Panc1 (cell line): ENCODE results near the gene FBXW7. TPM values are rescaled to one million over a fixed set of nuclear protein-coding genes. Genes with fewer than 3 reads are reported as not detected.

ENCODE experiments used
- ATAC-seq: fragments of 200-7000 bp; cut with Tn5 transposase; 2 replicates; pipeline ENCODE4 v1.9.1; 2020; ENCODE audit warnings: mild to moderate bottlenecking, moderate library complexity
- BruUV-seq: library from RNA; stranded (reverse); fragments of 400-500 nt; replicated peaks from 2 replicates; lab custom pipeline; 2021; lab: Mats Ljungman, UMichigan
- CTCF ChIA-PET: fragments of 300-600 bp; sonication (Branson Sonifier 250); formaldehyde crosslinking; loops from one replicate; lab custom pipeline; 2022; ENCODE audit warnings: antibody characterized with exemption; lab: Charles Lee
- POLR2A ChIA-PET: fragments of 300-600 bp; sonication (Branson Sonifier 250); formaldehyde crosslinking; loops from one replicate; lab custom pipeline; 2022; ENCODE audit warnings: antibody characterized with exemption; lab: Charles Lee
- DNase-seq: peaks from one replicate; pipeline ENCODE4 v3.0.0-alpha.2; 2010; ENCODE audit warnings: low read depth, low spot score
- H3K27ac ChIP-seq: 2 replicates; pipeline ENCODE4 v1.5.1; 2011; ENCODE audit warnings: mild to moderate bottlenecking, low read length, inconsistent platforms
- H3K27me3 ChIP-seq: fragments of 200-500 bp; sonication (Bioruptor generic); 2 replicates; pipeline ENCODE4 v1.6.0; 2014; ENCODE audit warnings: low read length, inconsistent platforms; ENCODE audit not compliant: control insufficient read depth, insufficient read depth
- H3K36me3 ChIP-seq: fragments of 200-500 bp; sonication (Bioruptor generic); 2 replicates; pipeline ENCODE4 v1.5.1; 2014; ENCODE audit warnings: inconsistent platforms, mild to moderate bottlenecking, low read length, moderate library complexity; ENCODE audit not compliant: control insufficient read depth, insufficient read depth
- H3K4me1 ChIP-seq: 2 replicates; pipeline ENCODE4 v1.5.1; 2011; ENCODE audit warnings: inconsistent platforms, mild to moderate bottlenecking, low read length, moderate library complexity; ENCODE audit not compliant: control insufficient read depth, insufficient read depth
- H3K4me3 ChIP-seq, 2 experiments: 2 replicates each; pipeline ENCODE4 v1.5.1; 2011 to 2012; ENCODE audit warnings: low read depth in 2 of 2, low read length in 2 of 2, mild to moderate bottlenecking in 2 of 2, inconsistent platforms in 1 of 2, moderate library complexity in 1 of 2
- H3K9me3 ChIP-seq: fragments of 200-500 bp; sonication (Bioruptor generic); 2 replicates; pipeline ENCODE4 v1.5.1; 2014; ENCODE audit warnings: low read depth, mild to moderate bottlenecking, inconsistent platforms, low read length, moderate library complexity; ENCODE audit not compliant: control insufficient read depth, insufficient read depth
- POLR2AphosphoS5 ChIP-seq: IDR thresholded peaks from 2 replicates; pipeline ENCODE4 v1.6.1; 2012; ENCODE audit warnings: mild to moderate bottlenecking, low read depth, low read length, moderate library complexity
- REST ChIP-seq, 2 experiments: IDR thresholded peaks; 2 replicates each; pipeline ENCODE4 v1.6.1; 2011 to 2012; ENCODE audit warnings: low read depth in 2 of 2, control low read depth in 1 of 2, low read length in 1 of 2, mild to moderate bottlenecking in 1 of 2, moderate library complexity in 1 of 2; ENCODE audit not compliant: insufficient read depth in 1 of 2
- SIN3A ChIP-seq: IDR thresholded peaks from 2 replicates; pipeline ENCODE4 v1.6.1; 2012; ENCODE audit warnings: low read depth, mild to moderate bottlenecking, low read length, moderate library complexity, borderline replicate concordance; ENCODE audit not compliant: insufficient read depth
- TCF7L2 ChIP-seq: IDR thresholded peaks from 2 replicates; pipeline ENCODE4 v1.6.1; 2011; ENCODE audit warnings: mild to moderate bottlenecking, low read depth, low read length, inconsistent platforms
- in situ Hi-C: cut with HindIII; loops from 2 replicates; pipeline ENCODE4 v1.10.0; 2016; ENCODE audit warnings: low sequenced_read_pairs, low pct_unique_long_range_greater_than_20kb
- intact Hi-C: fragments of 100-400 bp; cut with micrococcal nuclease; formaldehyde crosslinking; loops from one replicate; pipeline ENCODE4 v1.10.0; 2022; ENCODE audit not compliant: unreplicated experiment
- total RNA-seq: library from RNA; stranded (reverse); gene quantifications from one replicate; pipeline ENCODE4 v1.2.1, GENCODE V29; 2021; ENCODE audit not compliant: unreplicated experiment
- TF ChIP-seq, protein P1 (sequence below): fragments of 450-650 bp; IDR thresholded peaks from 2 replicates; pipeline ENCODE4 v1.5.1; 2017; ENCODE audit warnings: mild to moderate bottlenecking

Gene FBXW7
- total RNA-seq, 1 experiment from 2014 or later = 16.2 TPM

DNA sequence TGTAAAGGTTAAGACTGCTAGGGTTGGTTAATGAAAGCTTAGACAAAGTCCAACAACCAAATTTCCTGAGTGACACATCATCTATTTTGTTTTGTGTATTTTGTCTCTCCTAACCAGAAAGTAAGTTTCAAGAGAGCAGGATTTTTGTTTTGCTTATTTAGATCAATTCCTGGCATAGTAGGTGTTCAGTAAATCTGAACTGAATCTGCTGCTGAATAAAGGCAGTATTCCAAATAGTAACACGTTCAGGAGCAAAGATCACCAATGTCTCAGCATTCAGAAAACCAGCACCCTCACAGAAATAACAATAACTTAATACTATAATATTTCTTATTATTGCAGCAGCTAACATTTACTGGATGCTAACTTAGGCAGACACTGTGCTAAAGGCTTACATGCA lies 12.2 kb downstream of the FBXW7 start:
- ATAC-seq (no peak), DNase-seq (no peak)
- Histone ChIP-seq H3K4me3 (no peak overlapping the region), H3K9me3 (no peaks in the 10 kb centered on the region), H3K4me1 (no peaks in the 10 kb centered on the region), H3K27ac (no peak overlapping the region), H3K36me3 (no peaks in the 10 kb centered on the region), H3K27me3 (no peaks in the 10 kb centered on the region)
- ChIA-PET CTCF (no interaction called here), POLR2A (no interaction called here)
- BruUV-seq = no TSS peak
- in situ Hi-C loops = no loop called here
- TF ChIP-seq SIN3A = no peak
- TF ChIP-seq POLR2AphosphoS5 = no peak
- TF ChIP-seq, protein P1, sequence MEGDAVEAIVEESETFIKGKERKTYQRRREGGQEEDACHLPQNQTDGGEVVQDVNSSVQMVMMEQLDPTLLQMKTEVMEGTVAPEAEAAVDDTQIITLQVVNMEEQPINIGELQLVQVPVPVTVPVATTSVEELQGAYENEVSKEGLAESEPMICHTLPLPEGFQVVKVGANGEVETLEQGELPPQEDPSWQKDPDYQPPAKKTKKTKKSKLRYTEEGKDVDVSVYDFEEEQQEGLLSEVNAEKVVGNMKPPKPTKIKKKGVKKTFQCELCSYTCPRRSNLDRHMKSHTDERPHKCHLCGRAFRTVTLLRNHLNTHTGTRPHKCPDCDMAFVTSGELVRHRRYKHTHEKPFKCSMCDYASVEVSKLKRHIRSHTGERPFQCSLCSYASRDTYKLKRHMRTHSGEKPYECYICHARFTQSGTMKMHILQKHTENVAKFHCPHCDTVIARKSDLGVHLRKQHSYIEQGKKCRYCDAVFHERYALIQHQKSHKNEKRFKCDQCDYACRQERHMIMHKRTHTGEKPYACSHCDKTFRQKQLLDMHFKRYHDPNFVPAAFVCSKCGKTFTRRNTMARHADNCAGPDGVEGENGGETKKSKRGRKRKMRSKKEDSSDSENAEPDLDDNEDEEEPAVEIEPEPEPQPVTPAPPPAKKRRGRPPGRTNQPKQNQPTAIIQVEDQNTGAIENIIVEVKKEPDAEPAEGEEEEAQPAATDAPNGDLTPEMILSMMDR = no peak
- no peak for TF ChIP-seq TCF7L2
- no peak for TF ChIP-seq REST (IDR thresholded peaks at IDR 0.05; ENCODE audit: insufficient read depth in 1 of 2, low read depth in 2 of 2, low read length in 1 of 2)
- intact Hi-C loops = no loop called here

GRCh38 chr4:152522754-152523153 lies 13.1 kb downstream of the FBXW7 start:
- intact Hi-C loops = no loop called here
- no TSS peak for BruUV-seq

More at GRCh38 chr4:152522754-152523153, 13.1 kb downstream of the FBXW7 start:
- ChIA-PET CTCF (no interaction called here), POLR2A (no interaction called here)
- TF ChIP-seq, protein P1 = no peak
- no peak for TF ChIP-seq REST (IDR thresholded peaks at IDR 0.05; ENCODE audit: insufficient read depth in 1 of 2, low read depth in 2 of 2, low read length in 1 of 2)
- no peak for TF ChIP-seq SIN3A
- TF ChIP-seq TCF7L2 = no peak
- TF ChIP-seq POLR2AphosphoS5 = no peak
- Histone ChIP-seq H3K36me3 (no peaks in the 10 kb centered on the region), H3K9me3 (no peaks in the 10 kb centered on the region), H3K27me3 (no peaks in the 10 kb centered on the region), H3K4me3 (no peak overlapping the region), H3K4me1 (no peaks in the 10 kb centered on the region), H3K27ac (no peak overlapping the region)
- in situ Hi-C loops = no loop called here
- DNase-seq (no peak), ATAC-seq (no peak)
